Measurements from ENCODE around the gene LRP2. TPM values are rescaled to one million over a fixed set of nuclear protein-coding genes. Genes with fewer than 3 reads are reported as not detected.

Gene LRP2
- total RNA-seq, 1 donor from 2014 or later = 1.00 TPM

GRCh38 chr2:169265591-169265990, 96.7 kb downstream of the LRP2 start:
- Histone ChIP-seq H3K79me2 (ENCODE audit: insufficient read depth, low read length) (no peaks in the 10 kb centered on the region), H3K4me2 (ENCODE audit: low read length) (no peak overlapping the region), H3K9me3 (ENCODE audit: insufficient read depth, low read depth, low read length) (no peaks in the 10 kb centered on the region), H3K9ac (ENCODE audit: low read length) (no peak overlapping the region), H3K4me1 (ENCODE audit: insufficient read depth, low read length) (no peaks in the 10 kb centered on the region), H3K27me3 (ENCODE audit: insufficient read depth, low read length) (no peaks in the 10 kb centered on the region), H2AFZ (ENCODE audit: low read depth, low read length) (no peak overlapping the region), H3K27ac (ENCODE audit: low read depth, low read length) (no peak overlapping the region), H3K36me3 (ENCODE audit: insufficient read depth, low read length) (no peaks in the 10 kb centered on the region), H4K20me1 (ENCODE audit: insufficient read depth, low read length) (no peaks in the 10 kb centered on the region), H3K4me3 (ENCODE audit: insufficient read depth, low read depth, low read length) (no peak overlapping the region)
- Mint-ChIP-seq H3K4me3 (ENCODE audit: unreplicated experiment) (no peak overlapping the region), H3K27ac (ENCODE audit: unreplicated experiment) (no peak overlapping the region), H3K36me3 (ENCODE audit: low read depth, unreplicated experiment) (peaks cover 1% of the 10 kb centered on the region), H3K9me3 (ENCODE audit: unreplicated experiment) (no peaks in the 10 kb centered on the region), H3K27me3 (ENCODE audit: low read depth, unreplicated experiment) (peaks cover 2% of the 10 kb centered on the region), H3K4me1 (ENCODE audit: low read depth, unreplicated experiment) (peaks cover 3% of the 10 kb centered on the region)
- no peak for FAIRE-seq
- TF ChIP-seq EZH2 (IDR thresholded peaks at IDR 0.05; ENCODE audit: insufficient read depth, low read length) = no peak
- TF ChIP-seq CTCF (IDR thresholded peaks at IDR 0.05; ENCODE audit: insufficient read depth, low read depth, low read length) = no peak
- DNase-seq (ENCODE audit: low read depth) = no peak

- FAIRE-seq (no peak), DNase-seq (ENCODE audit: low read depth) (no peak)
- Histone ChIP-seq H3K36me3 (ENCODE audit: insufficient read depth, low read length) (no peaks in the 10 kb centered on the region), H3K27ac (ENCODE audit: low read depth, low read length) (no peak overlapping the region), H3K4me2 (ENCODE audit: low read length) (no peak overlapping the region), H3K9me3 (ENCODE audit: insufficient read depth, low read depth, low read length) (no peaks in the 10 kb centered on the region), H2AFZ (ENCODE audit: low read depth, low read length) (no peak overlapping the region), H4K20me1 (ENCODE audit: insufficient read depth, low read length) (no peaks in the 10 kb centered on the region), H3K79me2 (ENCODE audit: insufficient read depth, low read length) (no peaks in the 10 kb centered on the region), H3K27me3 (ENCODE audit: insufficient read depth, low read length) (no peaks in the 10 kb centered on the region), H3K9ac (ENCODE audit: low read length) (no peak overlapping the region), H3K4me1 (ENCODE audit: insufficient read depth, low read length) (no peaks in the 10 kb centered on the region), H3K4me3 (ENCODE audit: insufficient read depth, low read depth, low read length) (no peak overlapping the region)
- H3K4me1 Mint-ChIP-seq (ENCODE audit: low read depth, unreplicated experiment) = peaks cover 3% of the 10 kb centered on the region
- H3K4me3 Mint-ChIP-seq (ENCODE audit: unreplicated experiment) = no peak overlapping the region
- H3K27ac Mint-ChIP-seq (ENCODE audit: unreplicated experiment) = no peak overlapping the region
- no peaks in the 10 kb centered on the region for H3K27me3 Mint-ChIP-seq (ENCODE audit: low read depth, unreplicated experiment)
- H3K36me3 Mint-ChIP-seq (ENCODE audit: low read depth, unreplicated experiment) = no peaks in the 10 kb centered on the region
- TF ChIP-seq EZH2 (IDR thresholded peaks at IDR 0.05; ENCODE audit: insufficient read depth, low read length) (no peak), CTCF (IDR thresholded peaks at IDR 0.05; ENCODE audit: insufficient read depth, low read depth, low read length) (no peak)
- no peaks in the 10 kb centered on the region for H3K9me3 Mint-ChIP-seq (ENCODE audit: unreplicated experiment)
Observed at GRCh38 chr2:169260846-169261642, 101.3 kb downstream of the LRP2 start.

GRCh38 chr2:169260246-169260645, 102.1 kb downstream of the LRP2 start:
- FAIRE-seq (no peak), DNase-seq (ENCODE audit: low read depth) (no peak)
- H2AFZ ChIP-seq (ENCODE audit: low read depth, low read length) = no peak overlapping the region
- Mint-ChIP-seq H3K36me3 (ENCODE audit: low read depth, unreplicated experiment) (no peaks in the 10 kb centered on the region), H3K27me3 (ENCODE audit: low read depth, unreplicated experiment) (no peaks in the 10 kb centered on the region), H3K27ac (ENCODE audit: unreplicated experiment) (no peak overlapping the region), H3K4me1 (ENCODE audit: low read depth, unreplicated experiment) (peaks cover 3% of the 10 kb centered on the region), H3K9me3 (ENCODE audit: unreplicated experiment) (no peaks in the 10 kb centered on the region), H3K4me3 (ENCODE audit: unreplicated experiment) (no peak overlapping the region)
- no peak overlapping the region for H3K4me3 ChIP-seq (ENCODE audit: insufficient read depth, low read depth, low read length)
- H3K9ac ChIP-seq (ENCODE audit: low read length) = no peak overlapping the region
- TF ChIP-seq CTCF (IDR thresholded peaks at IDR 0.05; ENCODE audit: insufficient read depth, low read depth, low read length) (no peak), EZH2 (IDR thresholded peaks at IDR 0.05; ENCODE audit: insufficient read depth, low read length) (no peak)
- H3K9me3 ChIP-seq (ENCODE audit: insufficient read depth, low read depth, low read length) = no peaks in the 10 kb centered on the region
- no peaks in the 10 kb centered on the region for H3K4me1 ChIP-seq (ENCODE audit: insufficient read depth, low read length)
- no peak overlapping the region for H3K4me2 ChIP-seq (ENCODE audit: low read length)
- no peaks in the 10 kb centered on the region for H3K27me3 ChIP-seq (ENCODE audit: insufficient read depth, low read length)
- H3K79me2 ChIP-seq (ENCODE audit: insufficient read depth, low read length) = no peaks in the 10 kb centered on the region
- no peaks in the 10 kb centered on the region for H3K36me3 ChIP-seq (ENCODE audit: insufficient read depth, low read length)
- H3K27ac ChIP-seq (ENCODE audit: low read depth, low read length) = no peak overlapping the region
- no peaks in the 10 kb centered on the region for H4K20me1 ChIP-seq (ENCODE audit: insufficient read depth, low read length)

Measured in astrocyte (in vitro differentiated cells and primary cell).